ENCODE measurements around the gene CDADC1.

DNA sequence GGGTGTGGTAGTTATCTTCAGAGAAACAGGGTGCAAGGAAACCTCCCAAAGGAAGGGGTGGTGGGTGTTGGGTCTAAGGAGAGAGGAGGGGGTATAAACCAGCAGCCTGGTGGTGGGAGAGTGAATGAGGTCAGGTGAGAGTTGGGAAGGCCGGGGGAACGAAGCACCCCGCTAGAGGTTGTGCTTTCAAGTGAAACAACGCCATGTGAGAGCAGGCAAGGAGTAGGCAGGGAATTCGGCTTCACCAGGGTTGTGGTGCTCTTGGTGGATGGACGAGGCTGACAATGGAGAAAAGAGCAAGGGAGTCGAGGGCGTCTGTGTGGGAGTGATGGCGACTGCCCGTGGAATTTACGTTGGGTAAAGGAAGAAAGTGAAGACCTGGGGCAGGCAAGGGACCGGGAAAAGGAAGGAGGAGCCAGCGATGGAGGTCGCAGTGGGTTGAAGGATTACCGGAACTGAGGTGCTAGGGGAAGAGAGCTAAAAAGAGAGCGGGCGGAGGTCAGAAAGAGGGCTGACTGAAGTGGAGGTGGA is 29.7 kb upstream of the CDADC1 start:
- TF ChIP-seq CTCF (IDR thresholded peaks at IDR 0.05; ENCODE audit: borderline replicate concordance, extremely low read depth, low read length, poor library complexity, severe bottlenecking) (no peak), EZH2 (IDR thresholded peaks at IDR 0.05; ENCODE audit: borderline replicate concordance, low read depth, low read length, severe bottlenecking) (no peak)

All from DND-41 (cell line).